ENCODE data around the gene C1QTNF8.

Gene C1QTNF8

GRCh38 chr16:1116693-1117077 lies 20.6 kb upstream of the C1QTNF8 start:
- Histone ChIP-seq H3K36me3 (ENCODE audit: control insufficient read depth in 2 of 2, insufficient read depth in 1 of 2, low read length in 2 of 2) (no peaks in the 10 kb centered on the region), H3K4me3 (ENCODE audit: low read depth, low read length) (no peak overlapping the region), H3K9me3 (ENCODE audit: control insufficient read depth, insufficient read depth, low read depth, low read length) (no peaks in the 10 kb centered on the region), H3K27ac (ENCODE audit: extremely low read depth, low read depth, low read length) (no peak overlapping the region), H3K4me1 (ENCODE audit: control insufficient read depth, insufficient read depth, low read length) (no peaks in the 10 kb centered on the region)
- POLR2A ChIA-PET, result no interaction called here
- TF ChIP-seq ZNF148 (tag by site-specific recombination; IDR thresholded peaks at IDR 0.05; ENCODE audit: borderline replicate concordance), result no peak
- TF ChIP-seq ZNF394 (tag by site-specific recombination; IDR thresholded peaks at IDR 0.05; ENCODE audit: borderline replicate concordance), result no peak
- CTCF ChIA-PET, result no interaction called here

- CTCF ChIA-PET, result no interaction called here
Observed at GRCh38 chr16:1113889-1114526, 18.0 kb upstream of the C1QTNF8 start.

More at GRCh38 chr16:1113889-1114526, 18.0 kb upstream of the C1QTNF8 start:
- Histone ChIP-seq H3K27ac (ENCODE audit: extremely low read depth, low read depth, low read length) (no peak overlapping the region), H3K9me3 (ENCODE audit: control insufficient read depth, insufficient read depth, low read depth, low read length) (no peaks in the 10 kb centered on the region), H3K4me1 (ENCODE audit: control insufficient read depth, insufficient read depth, low read length) (no peaks in the 10 kb centered on the region), H3K36me3 (ENCODE audit: control insufficient read depth in 2 of 2, insufficient read depth in 1 of 2, low read length in 2 of 2) (no peaks in the 10 kb centered on the region), H3K4me3 (ENCODE audit: low read depth, low read length) (no peak overlapping the region)
- no peak for TF ChIP-seq ZNF777 (tag by site-specific recombination; IDR thresholded peaks at IDR 0.05; ENCODE audit: borderline replicate concordance)
- TF ChIP-seq ZNF121 (tag by site-specific recombination; IDR thresholded peaks at IDR 0.05), result no peak
- TF ChIP-seq ZNF654 (tag by site-specific recombination; IDR thresholded peaks at IDR 0.05; ENCODE audit: low read depth), result no peak
- TF ChIP-seq ZNF155 (tag by site-specific recombination; IDR thresholded peaks at IDR 0.05), result no peak
- no peak for TF ChIP-seq ELK4 (IDR thresholded peaks at IDR 0.05; ENCODE audit: borderline replicate concordance, low read depth, low read length)
- TF ChIP-seq ZBTB10 (tag by site-specific recombination; IDR thresholded peaks at IDR 0.05), result no peak
- TF ChIP-seq ZNF157 (tag by site-specific recombination; IDR thresholded peaks at IDR 0.05), result no peak
- TF ChIP-seq ATF2 (tag by site-specific recombination; IDR thresholded peaks at IDR 0.05; ENCODE audit: low read depth), result no peak
- TF ChIP-seq REPIN1 (tag by site-specific recombination; IDR thresholded peaks at IDR 0.05; ENCODE audit: low read depth), result no peak
- no peak for TF ChIP-seq ZNF23 (tag by site-specific recombination; IDR thresholded peaks at IDR 0.05; ENCODE audit: borderline replicate concordance)
- TF ChIP-seq SETDB1 (IDR thresholded peaks at IDR 0.05; ENCODE audit: insufficient read length, low read length), result no peak
- POLR2A ChIA-PET, result interaction anchor here (0.7 kb wide), 1 partner anchor 733 kb away, joined by 3 read pairs; no protein-coding TSS in a partner anchor
